Liver (tissue), 9 donors: ENCODE measurements around the gene TNS3. TPM values are rescaled to one million over a fixed set of nuclear protein-coding genes. Genes with fewer than 3 reads are reported as not detected.

Experiments
- DNase-seq: peaks from one replicate; pipeline ENCODE4 v3.0.0-alpha.2; 2017; ENCODE audit warnings: low spot score
- H3K27ac ChIP-seq, 2 donors: one replicate each; pipeline ENCODE4 v1.7.0; 2013; ENCODE audit warnings: inconsistent platforms in 2 of 2, low read length in 2 of 2, control low read depth in 1 of 2, low read depth in 1 of 2, mild to moderate bottlenecking in 1 of 2
- H3K27me3 ChIP-seq, 4 donors: one replicate each; pipeline versions ENCODE4 v1.6.1 to v1.7.0; 2013; ENCODE audit warnings: low read length in 3 of 4, inconsistent platforms in 1 of 4, mild to moderate bottlenecking in 1 of 4, moderate library complexity in 1 of 4; ENCODE audit not compliant: control insufficient read depth in 4 of 4, insufficient read depth in 4 of 4
- H3K36me3 ChIP-seq, 4 donors: one replicate each; pipeline versions ENCODE4 v1.6.1 to v1.7.0; 2013; ENCODE audit warnings: low read length in 3 of 4, mild to moderate bottlenecking in 3 of 4, low read depth in 1 of 4, moderate library complexity in 1 of 4; ENCODE audit not compliant: control insufficient read depth in 4 of 4, insufficient read depth in 3 of 4
- H3K4me1 ChIP-seq, 4 donors: one replicate each; pipeline versions ENCODE4 v1.6.1 to v1.7.0; 2013; ENCODE audit warnings: low read length in 3 of 4, mild to moderate bottlenecking in 3 of 4, moderate library complexity in 1 of 4; ENCODE audit not compliant: control insufficient read depth in 4 of 4, insufficient read depth in 4 of 4
- H3K4me3 ChIP-seq, 3 donors: one replicate each; pipeline versions ENCODE4 v1.6.1 to v1.7.0; 2013; ENCODE audit warnings: low read length in 3 of 3, control low read depth in 1 of 3, low read depth in 1 of 3, mild to moderate bottlenecking in 1 of 3
- H3K9ac ChIP-seq, 2 donors: one replicate each; pipeline ENCODE4 v1.7.0; 2013; ENCODE audit warnings: low read length in 2 of 2, mild to moderate bottlenecking in 2 of 2, moderate library complexity in 2 of 2, control low read depth in 1 of 2, low read depth in 1 of 2
- H3K9me3 ChIP-seq, 4 donors: one replicate each; pipeline versions ENCODE4 v1.6.1 to v1.7.0; 2013; ENCODE audit warnings: low read length in 3 of 4; ENCODE audit not compliant: control insufficient read depth in 4 of 4
- ATF3 ChIP-seq: IDR thresholded peaks from 2 replicates; pipeline ENCODE4 v1.6.1; 2016; ENCODE audit warnings: antibody characterized with exemption
- CTCF ChIP-seq: fragments of 150-350 bp; IDR thresholded peaks from 2 replicates; pipeline ENCODE4 v1.5.1; 2017; ENCODE audit warnings: improper control_type of control experiment, low read depth, low read length; ENCODE audit not compliant: missing input control
- EGR1 ChIP-seq, 2 donors: IDR thresholded peaks; 2 replicates each; pipeline ENCODE4 v1.6.1; 2016 to 2018; ENCODE audit warnings: antibody characterized with exemption in 2 of 2, low read depth in 2 of 2
- FOXA2 ChIP-seq: IDR thresholded peaks from 2 replicates; pipeline ENCODE4 v1.6.1; 2016; ENCODE audit warnings: antibody characterized with exemption
- GABPA ChIP-seq, 2 donors: IDR thresholded peaks in 1 of 2; conservative IDR thresholded peaks in 1 of 2; 2 replicates each; pipeline ENCODE4 v1.6.1; 2016; ENCODE audit warnings: antibody characterized with exemption in 2 of 2, mild to moderate bottlenecking in 1 of 2, moderate library complexity in 1 of 2
- HNF4A ChIP-seq, 2 donors: conservative IDR thresholded peaks; 2 replicates each; pipeline ENCODE4 v1.6.1; 2016; ENCODE audit warnings: antibody characterized with exemption in 2 of 2, mild to moderate bottlenecking in 2 of 2
- HNF4G ChIP-seq: IDR thresholded peaks from 2 replicates; pipeline ENCODE4 v1.6.1; 2016; ENCODE audit warnings: antibody characterized with exemption
- JUND ChIP-seq, 2 donors: IDR thresholded peaks; 2 replicates each; pipeline ENCODE4 v1.6.1; 2016; ENCODE audit warnings: antibody characterized with exemption in 2 of 2
- MAX ChIP-seq: IDR thresholded peaks from 2 replicates; pipeline ENCODE4 v1.6.1; 2016; ENCODE audit warnings: antibody characterized with exemption
- NR2F2 ChIP-seq: IDR thresholded peaks from 2 replicates; pipeline ENCODE4 v1.6.1; 2016; ENCODE audit warnings: antibody characterized with exemption
- REST ChIP-seq: IDR thresholded peaks from 2 replicates; pipeline ENCODE4 v1.6.1; 2016; ENCODE audit warnings: antibody characterized with exemption, mild to moderate bottlenecking
- SP1 ChIP-seq: IDR thresholded peaks from 2 replicates; pipeline ENCODE4 v1.6.1; 2018; ENCODE audit warnings: antibody characterized with exemption, mild to moderate bottlenecking
- TAF1 ChIP-seq: conservative IDR thresholded peaks from 2 replicates; pipeline ENCODE4 v1.6.1; 2016; ENCODE audit warnings: antibody characterized with exemption, mild to moderate bottlenecking
- YY1 ChIP-seq: IDR thresholded peaks from 2 replicates; pipeline ENCODE4 v1.6.1; 2016; ENCODE audit warnings: antibody characterized with exemption, mild to moderate bottlenecking
- WGBS: extraction: QIAGEN DNeasy Blood & Tissue Kit; methylation state at CpG from one replicate; pipeline ENCODE4 v1.1.7; 2013; 5-methylcytosine and 5-hydroxymethylcytosine counted together
- polyA plus RNA-seq, 2 donors: library from polyadenylated mRNA; stranded (reverse) in 1 of 2; unstranded in 1 of 2; fragments of 200-250 nt in 1 of 2; fragments of >200 nt in 1 of 2; fragmentation: Nextera tagmentation in 1 of 2; extraction: Ambion mirVana in 1 of 2; gene quantifications; one replicate each; pipeline versions ENCODE4 v1.2.1 to v1.2.3, GENCODE V29; 2013 to 2015
- total RNA-seq, 2 donors: library from RNA; depleted of rRNA; stranded (reverse); fragments of >200 nt; gene quantifications; one replicate each; pipeline ENCODE4 v1.2.3, GENCODE V29; 2014
- donor health status: healthy.
- donor health status: healthy.
- donor health status: healthy.
- donor health status: healthy.
- donor health status: healthy.

TNS3 gene
- total and polyA plus RNA-seq, 4 donors, result 16.8 to 100 (median 29.5) TPM

- H3K9me3 ChIP-seq, result no peaks in the 10 kb centered on the region
- no peak overlapping the region for H3K9ac ChIP-seq
- peaks cover 7 to 44% (median 18%) of the 10 kb centered on the region in 4 donors for H3K36me3 ChIP-seq
- no peaks in the 10 kb centered on the region for H3K4me1 ChIP-seq
- no peak overlapping the region for H3K27ac ChIP-seq
- H3K27me3 ChIP-seq, result no peaks in the 10 kb centered on the region
- DNase-seq, result no peak
- TF ChIP-seq TAF1, result no peak
- TF ChIP-seq YY1, result no peak
- TF ChIP-seq NR2F2, result no peak
- TF ChIP-seq HNF4G, result no peak
- WGBS, result 91% methylated on average over 7 of the region's 7 CpGs
- H3K4me3 ChIP-seq, result no peak overlapping the region
Measured at GRCh38 chr7:47349401-47349800, 232.5 kb downstream of the TNS3 start.

GRCh38 chr7:47347816-47348385 lies 234.0 kb downstream of the TNS3 start:
- DNase-seq, result no peak
- no peak overlapping the region for H3K27ac ChIP-seq
- no peak overlapping the region for H3K9ac ChIP-seq
- no peaks in the 10 kb centered on the region for H3K4me1 ChIP-seq
- H3K27me3 ChIP-seq, result no peaks in the 10 kb centered on the region
- no peak for TF ChIP-seq EGR1 (IDR thresholded peaks at IDR 0.05; ENCODE audit: low read depth in 2 of 2)
- no peak for TF ChIP-seq GABPA (IDR thresholded peaks at IDR 0.05 in 1 of 2, conservative IDR thresholded peaks at IDR 0.05 in 1 of 2)
- TF ChIP-seq HNF4G, result no peak
- no peak for TF ChIP-seq JUND (IDR thresholded peaks at IDR 0.05)
- TF ChIP-seq FOXA2, result no peak
- TF ChIP-seq CTCF, result no peak
- no peak for TF ChIP-seq ATF3
- TF ChIP-seq HNF4A (conservative IDR thresholded peaks at IDR 0.05), result no peak
- no peak for TF ChIP-seq MAX
- no peak for TF ChIP-seq NR2F2
- TF ChIP-seq YY1, result no peak
- TF ChIP-seq REST, result no peak
- no peak for TF ChIP-seq TAF1
- no peak for TF ChIP-seq SP1
- peaks cover 14 to 56% (median 24%) of the 10 kb centered on the region in 4 donors for H3K36me3 ChIP-seq
- H3K4me3 ChIP-seq, result no peak overlapping the region
- WGBS, result 94% methylated on average over 6 of the region's 6 CpGs
- no peaks in the 10 kb centered on the region for H3K9me3 ChIP-seq
